ENCODE measurements around the gene AIG1.

The AIG1 gene

DNA sequence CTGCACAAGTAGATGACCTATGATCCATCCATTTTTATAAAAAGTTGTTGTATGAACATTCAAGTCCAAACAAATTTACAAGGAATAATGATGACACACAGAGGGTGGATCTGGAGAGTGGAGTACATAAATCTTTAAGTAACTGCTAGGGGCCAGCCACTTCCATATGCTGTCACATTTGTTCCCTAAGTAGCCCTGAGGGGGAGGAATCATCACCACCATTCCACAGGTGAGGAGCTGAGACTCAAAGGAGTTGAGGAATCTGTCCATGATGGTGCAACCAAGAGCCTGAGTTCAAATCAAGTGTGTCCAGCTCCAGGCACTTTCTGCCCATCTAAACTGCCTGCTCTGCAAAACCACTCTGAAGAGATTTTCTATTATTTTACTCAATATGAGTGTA, 132.1 kb downstream of the AIG1 start:
- ChIA-PET CTCF (no interaction called here), POLR2A (no interaction called here)
- Histone ChIP-seq H3K27me3 (replicated peaks in 2 of 5; ENCODE audit: control insufficient read depth in 4 of 5, insufficient read depth in 5 of 5, low read length in 4 of 5) (no peaks in the 10 kb centered on the region), H3K36me3 (ENCODE audit: control insufficient read depth in 4 of 4, insufficient read depth in 4 of 4, low read length in 3 of 4) (no peaks in the 10 kb centered on the region), H3K9me3 (ENCODE audit: control extremely low read depth in 1 of 5, control insufficient read depth in 4 of 5, insufficient read depth in 2 of 5, low read depth in 1 of 5, low read length in 4 of 5) (no peaks in the 10 kb centered on the region), H3K27ac (ENCODE audit: insufficient read depth in 1 of 2, low read depth in 1 of 2, low read length in 2 of 2, poor library complexity in 1 of 2, severe bottlenecking in 2 of 2) (no peak overlapping the region), H3K4me3 (ENCODE audit: control insufficient read depth in 1 of 7, extremely low read depth in 1 of 7, insufficient read depth in 4 of 7, low read depth in 2 of 7, low read length in 6 of 7) (no peak overlapping the region), H3K4me1 (ENCODE audit: control extremely low read depth in 1 of 4, control insufficient read depth in 4 of 4, insufficient read depth in 4 of 4, low read length in 3 of 4) (no peaks in the 10 kb centered on the region)
- no peak for DNase-seq

- no CpG with 5 or more reads among the region's 1 CpG for WGBS (ENCODE audit: insufficient coverage)
- POLR2A ChIA-PET = no interaction called here
- Histone ChIP-seq H3K4me3 (ENCODE audit: control insufficient read depth in 1 of 7, extremely low read depth in 1 of 7, insufficient read depth in 4 of 7, low read depth in 2 of 7, low read length in 6 of 7) (no peak overlapping the region), H3K9me3 (ENCODE audit: control extremely low read depth in 1 of 5, control insufficient read depth in 4 of 5, insufficient read depth in 2 of 5, low read depth in 1 of 5, low read length in 4 of 5) (no peaks in the 10 kb centered on the region), H3K4me1 (ENCODE audit: control extremely low read depth in 1 of 4, control insufficient read depth in 4 of 4, insufficient read depth in 4 of 4, low read length in 3 of 4) (peaks cover 0 to 3% (median 1%) of the 10 kb centered on the region in 4 experiments), H3K36me3 (ENCODE audit: control insufficient read depth in 4 of 4, insufficient read depth in 4 of 4, low read length in 3 of 4) (no peaks in the 10 kb centered on the region), H3K27ac (ENCODE audit: insufficient read depth in 1 of 2, low read depth in 1 of 2, low read length in 2 of 2, poor library complexity in 1 of 2, severe bottlenecking in 2 of 2) (no peak overlapping the region), H3K27me3 (replicated peaks in 2 of 5; ENCODE audit: control insufficient read depth in 4 of 5, insufficient read depth in 5 of 5, low read length in 4 of 5) (no peaks in the 10 kb centered on the region)
- DNase-seq = no peak
- CTCF ChIA-PET = no interaction called here
Observed at GRCh38 chr6:143193571-143194094, 132.9 kb downstream of the AIG1 start.

DNA sequence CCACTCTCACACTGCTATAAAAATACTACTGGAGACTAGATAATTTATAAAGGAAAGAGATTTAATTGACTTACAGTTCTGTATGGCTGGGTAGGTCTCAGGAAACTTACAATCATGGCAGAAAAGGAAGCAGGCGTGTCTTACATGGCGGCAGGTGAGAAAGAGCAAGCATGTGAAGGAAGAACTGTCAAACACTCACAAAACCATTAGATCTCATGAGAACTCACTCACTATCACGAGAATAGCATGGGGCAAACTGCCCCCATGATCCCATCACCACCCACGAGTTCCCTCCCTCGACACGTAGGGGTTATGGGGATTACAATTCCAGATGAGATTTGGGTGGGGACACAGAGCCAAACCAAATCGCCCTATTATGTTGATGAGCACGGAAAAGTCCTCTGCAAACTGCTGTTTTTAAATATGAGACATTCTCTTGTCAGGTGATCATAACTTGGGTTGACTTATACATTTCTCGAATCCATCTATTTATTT, 133.5 kb downstream of the AIG1 start:
- ChIA-PET CTCF (no interaction called here), POLR2A (no interaction called here)
- H3K4me1 ChIP-seq (ENCODE audit: control extremely low read depth in 1 of 4, control insufficient read depth in 4 of 4, insufficient read depth in 4 of 4, low read length in 3 of 4) = peaks cover 0 to 7% (median 3%) of the 10 kb centered on the region in 4 experiments
- no peak overlapping the region for H3K27ac ChIP-seq (ENCODE audit: insufficient read depth in 1 of 2, low read depth in 1 of 2, low read length in 2 of 2, poor library complexity in 1 of 2, severe bottlenecking in 2 of 2)
- H3K36me3 ChIP-seq (ENCODE audit: control insufficient read depth in 4 of 4, insufficient read depth in 4 of 4, low read length in 3 of 4) = no peaks in the 10 kb centered on the region
- no peak overlapping the region for H3K4me3 ChIP-seq (ENCODE audit: control insufficient read depth in 1 of 7, extremely low read depth in 1 of 7, insufficient read depth in 4 of 7, low read depth in 2 of 7, low read length in 6 of 7)
- WGBS (ENCODE audit: insufficient coverage) = 100% methylated on average over 6 of the region's 9 CpGs
- DNase-seq = no peak
- no peaks in the 10 kb centered on the region for H3K9me3 ChIP-seq (ENCODE audit: control extremely low read depth in 1 of 5, control insufficient read depth in 4 of 5, insufficient read depth in 2 of 5, low read depth in 1 of 5, low read length in 4 of 5)
- no peaks in the 10 kb centered on the region for H3K27me3 ChIP-seq (replicated peaks in 2 of 5; ENCODE audit: control insufficient read depth in 4 of 5, insufficient read depth in 5 of 5, low read length in 4 of 5)

- Histone ChIP-seq H3K27ac (ENCODE audit: insufficient read depth in 1 of 2, low read depth in 1 of 2, low read length in 2 of 2, poor library complexity in 1 of 2, severe bottlenecking in 2 of 2) (no peak overlapping the region), H3K36me3 (ENCODE audit: control insufficient read depth in 4 of 4, insufficient read depth in 4 of 4, low read length in 3 of 4) (no peaks in the 10 kb centered on the region), H3K27me3 (replicated peaks in 2 of 5; ENCODE audit: control insufficient read depth in 4 of 5, insufficient read depth in 5 of 5, low read length in 4 of 5) (no peaks in the 10 kb centered on the region), H3K9me3 (ENCODE audit: control extremely low read depth in 1 of 5, control insufficient read depth in 4 of 5, insufficient read depth in 2 of 5, low read depth in 1 of 5, low read length in 4 of 5) (no peaks in the 10 kb centered on the region), H3K4me3 (ENCODE audit: control insufficient read depth in 1 of 7, extremely low read depth in 1 of 7, insufficient read depth in 4 of 7, low read depth in 2 of 7, low read length in 6 of 7) (no peak overlapping the region), H3K4me1 (ENCODE audit: control extremely low read depth in 1 of 4, control insufficient read depth in 4 of 4, insufficient read depth in 4 of 4, low read length in 3 of 4) (peaks cover 0 to 7% (median 3%) of the 10 kb centered on the region in 4 experiments)
- no peak for DNase-seq
- ChIA-PET POLR2A (no interaction called here), CTCF (no interaction called here)
- 100% methylated on average over 9 of the region's 10 CpGs for WGBS (ENCODE audit: insufficient coverage)
Observed at GRCh38 chr6:143195349-143195845, 134.7 kb downstream of the AIG1 start.

DNA sequence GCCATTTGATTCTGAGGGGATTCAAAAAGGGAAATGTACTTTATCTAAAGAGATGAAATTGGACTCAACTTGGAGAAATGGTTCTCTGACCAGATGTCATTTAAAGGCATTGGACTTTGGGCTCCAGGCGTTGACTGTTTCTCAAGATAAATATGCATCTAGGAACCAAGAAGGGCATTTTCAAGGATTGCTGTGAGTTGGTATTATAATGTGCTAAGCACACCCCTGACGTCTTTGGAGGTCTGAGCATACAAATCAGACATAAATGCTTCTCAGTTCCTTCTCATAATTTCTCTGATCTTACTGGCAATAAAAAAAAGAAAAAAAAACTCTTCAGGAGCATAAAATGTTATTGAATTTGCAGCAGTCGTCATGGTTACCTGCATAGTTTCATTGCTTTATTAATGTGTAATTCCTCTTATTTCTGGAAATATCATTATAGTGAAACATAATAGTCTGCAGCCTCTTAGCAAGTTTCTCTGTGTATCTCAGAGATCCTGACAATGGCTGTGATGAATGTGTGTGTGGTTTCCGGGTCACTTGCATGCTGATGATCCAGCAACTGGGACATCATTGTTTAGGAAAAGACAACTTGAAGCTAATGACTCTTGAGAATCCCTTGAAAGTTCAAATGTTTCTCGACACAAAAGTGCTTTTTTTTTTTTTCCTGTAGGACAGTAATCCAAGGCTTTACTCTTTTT, 136.0 kb downstream of the AIG1 start:
- Histone ChIP-seq H3K27me3 (replicated peaks in 2 of 5; ENCODE audit: control insufficient read depth in 4 of 5, insufficient read depth in 5 of 5, low read length in 4 of 5) (no peaks in the 10 kb centered on the region), H3K4me1 (ENCODE audit: control extremely low read depth in 1 of 4, control insufficient read depth in 4 of 4, insufficient read depth in 4 of 4, low read length in 3 of 4) (peaks cover 0 to 7% (median 3%) of the 10 kb centered on the region in 4 experiments), H3K27ac (ENCODE audit: insufficient read depth in 1 of 2, low read depth in 1 of 2, low read length in 2 of 2, poor library complexity in 1 of 2, severe bottlenecking in 2 of 2) (no peak overlapping the region), H3K9me3 (ENCODE audit: control extremely low read depth in 1 of 5, control insufficient read depth in 4 of 5, insufficient read depth in 2 of 5, low read depth in 1 of 5, low read length in 4 of 5) (no peaks in the 10 kb centered on the region), H3K36me3 (ENCODE audit: control insufficient read depth in 4 of 4, insufficient read depth in 4 of 4, low read length in 3 of 4) (no peaks in the 10 kb centered on the region), H3K4me3 (ENCODE audit: control insufficient read depth in 1 of 7, extremely low read depth in 1 of 7, insufficient read depth in 4 of 7, low read depth in 2 of 7, low read length in 6 of 7) (no peak overlapping the region)
- WGBS (ENCODE audit: insufficient coverage) = 94% methylated on average over 2 of the region's 5 CpGs
- CTCF ChIA-PET = no interaction called here
- DNase-seq = no peak
- POLR2A ChIA-PET = no interaction called here

DNA sequence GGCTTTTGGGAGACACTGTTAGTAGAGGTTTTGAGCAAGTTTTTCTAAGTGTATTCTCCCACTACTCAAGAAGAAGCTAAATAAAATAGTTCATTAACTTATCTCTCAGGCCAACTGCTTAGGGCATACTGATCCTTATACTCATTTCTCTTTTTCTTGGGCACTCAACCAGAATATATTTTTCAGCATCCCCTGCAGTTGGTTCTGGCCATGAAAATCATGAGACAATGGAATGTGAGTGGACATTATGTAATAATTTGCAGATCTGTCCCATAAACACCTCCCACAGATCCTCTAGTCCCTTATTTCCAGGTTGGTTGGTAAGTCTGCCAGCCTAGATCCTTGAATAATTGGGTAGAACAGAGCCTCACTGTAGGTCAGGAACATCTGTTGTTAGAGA, 136.7 kb downstream of the AIG1 start:
- DNase-seq = no peak
- Histone ChIP-seq H3K9me3 (ENCODE audit: control extremely low read depth in 1 of 5, control insufficient read depth in 4 of 5, insufficient read depth in 2 of 5, low read depth in 1 of 5, low read length in 4 of 5) (no peaks in the 10 kb centered on the region), H3K36me3 (ENCODE audit: control insufficient read depth in 4 of 4, insufficient read depth in 4 of 4, low read length in 3 of 4) (no peaks in the 10 kb centered on the region), H3K27ac (ENCODE audit: insufficient read depth in 1 of 2, low read depth in 1 of 2, low read length in 2 of 2, poor library complexity in 1 of 2, severe bottlenecking in 2 of 2) (no peak overlapping the region), H3K27me3 (replicated peaks in 2 of 5; ENCODE audit: control insufficient read depth in 4 of 5, insufficient read depth in 5 of 5, low read length in 4 of 5) (no peaks in the 10 kb centered on the region), H3K4me1 (ENCODE audit: control extremely low read depth in 1 of 4, control insufficient read depth in 4 of 4, insufficient read depth in 4 of 4, low read length in 3 of 4) (peaks cover 0 to 7% (median 3%) of the 10 kb centered on the region in 4 experiments), H3K4me3 (ENCODE audit: control insufficient read depth in 1 of 7, extremely low read depth in 1 of 7, insufficient read depth in 4 of 7, low read depth in 2 of 7, low read length in 6 of 7) (no peak overlapping the region)
- POLR2A ChIA-PET = no interaction called here
- CTCF ChIA-PET = no interaction called here

GRCh38 chr6:143198312-143198711, 137.6 kb downstream of the AIG1 start:
- Histone ChIP-seq H3K27me3 (replicated peaks in 2 of 5; ENCODE audit: control insufficient read depth in 4 of 5, insufficient read depth in 5 of 5, low read length in 4 of 5) (no peaks in the 10 kb centered on the region), H3K4me3 (ENCODE audit: control insufficient read depth in 1 of 7, extremely low read depth in 1 of 7, insufficient read depth in 4 of 7, low read depth in 2 of 7, low read length in 6 of 7) (no peak overlapping the region), H3K9me3 (ENCODE audit: control extremely low read depth in 1 of 5, control insufficient read depth in 4 of 5, insufficient read depth in 2 of 5, low read depth in 1 of 5, low read length in 4 of 5) (peaks cover 0 to under 1% (median 0%) of the 10 kb centered on the region in 5 experiments), H3K36me3 (ENCODE audit: control insufficient read depth in 4 of 4, insufficient read depth in 4 of 4, low read length in 3 of 4) (no peaks in the 10 kb centered on the region), H3K4me1 (ENCODE audit: control extremely low read depth in 1 of 4, control insufficient read depth in 4 of 4, insufficient read depth in 4 of 4, low read length in 3 of 4) (peaks cover 0 to 7% (median 3%) of the 10 kb centered on the region in 4 experiments), H3K27ac (ENCODE audit: insufficient read depth in 1 of 2, low read depth in 1 of 2, low read length in 2 of 2, poor library complexity in 1 of 2, severe bottlenecking in 2 of 2) (no peak overlapping the region)
- WGBS (ENCODE audit: insufficient coverage) = 87% methylated on average over 3 of the region's 5 CpGs
- CTCF ChIA-PET = no interaction called here
- peak in 1 of 3 donors; percentile 2 for DNase-seq
- POLR2A ChIA-PET = no interaction called here

Measured in common myeloid progenitor, CD34-positive (primary cell).